Activated B cell treated with CpG ODN at 0.5 μM for 24 hours (primary cell): ENCODE data around the gene REEP6. TPM values are rescaled to one million over a fixed set of nuclear protein-coding genes. Genes with fewer than 3 reads are reported as not detected.

Source experiments
- ATAC-seq: fragments of 200-7000 bp; cut with Tn5 transposase; one replicate; pipeline ENCODE4 v1.10.0; 2021; ENCODE audit warnings: low read depth, mild to moderate bottlenecking, moderate library complexity
- CTCF ChIA-PET: fragments of 350-600 bp; sonication (Branson Sonifier 250); formaldehyde crosslinking; loops from one replicate; lab custom pipeline; 2021; ENCODE audit warnings: antibody characterized with exemption; lab: Charles Lee
- POLR2A ChIA-PET: fragments of 350-600 bp; sonication (Branson Sonifier 250); formaldehyde crosslinking; loops from one replicate; lab custom pipeline; 2021; ENCODE audit warnings: antibody characterized with exemption; lab: Charles Lee
- DNase-seq: peaks from one replicate; pipeline ENCODE4 v3.0.0; 2022
- H3K27ac Mint-ChIP-seq: one replicate; pipeline ENCODE4 v1.8.0; 2020; ENCODE audit warnings: mixed read lengths
- H3K27me3 Mint-ChIP-seq: one replicate; pipeline ENCODE4 v1.8.0; 2021; ENCODE audit warnings: mixed read lengths
- H3K36me3 Mint-ChIP-seq: one replicate; pipeline ENCODE4 v1.8.0; 2021; ENCODE audit warnings: low read depth, mixed read lengths
- H3K4me1 Mint-ChIP-seq: one replicate; pipeline ENCODE4 v1.8.0; 2021; ENCODE audit warnings: mixed read lengths
- H3K4me3 Mint-ChIP-seq: one replicate; pipeline ENCODE4 v1.8.0; 2020; ENCODE audit warnings: mild to moderate bottlenecking, mixed read lengths
- H3K9me3 Mint-ChIP-seq: one replicate; pipeline ENCODE4 v1.8.0; 2020; ENCODE audit warnings: mixed read lengths
- CTCF ChIP-seq: fragments of 200-600 bp; IDR thresholded peaks from one replicate; pipeline ENCODE4 v1.8.0; 2022; ENCODE audit warnings: antibody characterized with exemption, mild to moderate bottlenecking
- intact Hi-C: fragments of 100-400 bp; cut with micrococcal nuclease; formaldehyde crosslinking; loops from one replicate; pipeline ENCODE4 v1.15.1; 2024
- total RNA-seq: library from RNA; stranded (reverse); gene quantifications from 2 replicates; pipeline ENCODE4 v1.2.3, GENCODE V29; 2022

The REEP6 gene
- total RNA-seq, 1 donor from 2014 or later = 1.1 TPM

- CTCF ChIA-PET = no interaction called here
- H3K4me1 Mint-ChIP-seq = peaks cover 17% of the 10 kb centered on the region
- POLR2A ChIA-PET = interaction anchor here (0.7 kb wide), 1 partner anchor 15 kb away, joined by 5 read pairs; no protein-coding TSS in a partner anchor
- ATAC-seq = no peak
- no peak overlapping the region for H3K4me3 Mint-ChIP-seq
- DNase-seq = no peak
- peaks cover 21% of the 10 kb centered on the region for H3K27me3 Mint-ChIP-seq
- H3K9me3 Mint-ChIP-seq = no peaks in the 10 kb centered on the region
- TF ChIP-seq CTCF = no peak
- no peak overlapping the region for H3K27ac Mint-ChIP-seq
- peaks cover 2% of the 10 kb centered on the region for H3K36me3 Mint-ChIP-seq
- intact Hi-C loops = no loop called here
These were observed 33.8 kb upstream of the REEP6 start for GRCh38 chr19:1457031-1457739.

DNA sequence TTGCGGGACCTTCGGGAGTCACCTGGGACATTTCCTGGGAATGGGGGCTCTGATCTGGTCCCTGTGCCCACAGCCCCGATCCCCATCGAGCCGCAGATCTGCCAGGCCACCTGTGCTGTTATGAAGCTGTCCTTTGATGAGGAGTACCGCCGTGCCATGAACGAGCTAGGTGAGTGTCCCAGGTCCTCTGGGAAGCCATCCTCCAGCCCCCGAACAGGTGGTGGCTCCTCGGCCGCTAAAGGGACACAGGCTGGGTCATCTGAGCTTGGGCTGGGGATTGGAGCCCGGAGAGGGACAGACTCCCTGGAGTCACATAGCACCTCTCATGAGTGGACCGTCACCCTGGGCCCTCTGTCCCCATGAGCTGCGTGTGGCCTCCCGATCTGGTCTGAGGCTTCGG, 33.1 kb upstream of the REEP6 start:
- ATAC-seq (no peak), DNase-seq (no peak)
- intact Hi-C loops = no loop called here
- Mint-ChIP-seq H3K4me1 (peaks cover 17% of the 10 kb centered on the region), H3K4me3 (no peak overlapping the region), H3K9me3 (no peaks in the 10 kb centered on the region), H3K27me3 (peaks cover 15% of the 10 kb centered on the region), H3K36me3 (peaks cover 2% of the 10 kb centered on the region), H3K27ac (no peak overlapping the region)
- ChIA-PET POLR2A (interaction anchor here (0.6 to 0.7 kb wide), 2 partner anchors 14 to 15 kb away, joined by 5 to 6 read pairs; no protein-coding TSS in a partner anchor), CTCF (no interaction called here)
- TF ChIP-seq CTCF = no peak

DNA sequence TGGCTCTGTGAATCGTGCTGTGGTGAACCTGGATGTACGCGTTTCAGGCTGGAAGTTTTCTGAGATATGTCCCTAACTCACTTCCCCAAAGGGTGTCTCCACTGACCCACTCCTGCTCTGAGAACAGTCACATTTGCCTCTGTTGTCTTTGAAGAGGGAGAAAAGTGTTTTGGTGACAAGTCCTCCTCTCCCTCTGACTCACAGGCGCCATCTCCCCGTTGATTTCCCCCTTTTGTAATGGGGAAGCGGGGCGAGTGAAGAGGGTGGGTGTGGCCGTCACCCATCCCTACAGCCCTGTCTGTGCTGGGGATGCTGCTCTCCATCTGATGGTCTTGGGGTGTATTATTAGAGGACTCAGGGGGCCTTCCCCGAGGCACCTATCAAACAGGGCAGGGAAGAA, 31.5 kb upstream of the REEP6 start:
- Mint-ChIP-seq H3K9me3 (no peaks in the 10 kb centered on the region), H3K4me3 (no peak overlapping the region), H3K36me3 (peaks cover 2% of the 10 kb centered on the region), H3K27ac (no peak overlapping the region), H3K4me1 (peaks cover 11% of the 10 kb centered on the region), H3K27me3 (peaks cover 11% of the 10 kb centered on the region)
- ChIA-PET POLR2A (no interaction called here), CTCF (no interaction called here)
- DNase-seq = no peak
- intact Hi-C loops = no loop called here
- no peak for TF ChIP-seq CTCF
- no peak for ATAC-seq

- H3K27me3 Mint-ChIP-seq = peaks cover 8% of the 10 kb centered on the region
- intact Hi-C loops = loop anchor here (10.0 kb wide), 1 partner anchor 304 kb away; no protein-coding TSS in a partner anchor
- CTCF ChIA-PET = no interaction called here
- H3K4me1 Mint-ChIP-seq = peaks cover 6% of the 10 kb centered on the region
- no peak overlapping the region for H3K27ac Mint-ChIP-seq
- peaks cover 2% of the 10 kb centered on the region for H3K36me3 Mint-ChIP-seq
- POLR2A ChIA-PET = no interaction called here
- no peak for ATAC-seq
- H3K9me3 Mint-ChIP-seq = no peaks in the 10 kb centered on the region
- no peak for TF ChIP-seq CTCF
- H3K4me3 Mint-ChIP-seq = no peak overlapping the region
- DNase-seq = no peak
These were observed 30.7 kb upstream of the REEP6 start for GRCh38 chr19:1460033-1460995.

DNA sequence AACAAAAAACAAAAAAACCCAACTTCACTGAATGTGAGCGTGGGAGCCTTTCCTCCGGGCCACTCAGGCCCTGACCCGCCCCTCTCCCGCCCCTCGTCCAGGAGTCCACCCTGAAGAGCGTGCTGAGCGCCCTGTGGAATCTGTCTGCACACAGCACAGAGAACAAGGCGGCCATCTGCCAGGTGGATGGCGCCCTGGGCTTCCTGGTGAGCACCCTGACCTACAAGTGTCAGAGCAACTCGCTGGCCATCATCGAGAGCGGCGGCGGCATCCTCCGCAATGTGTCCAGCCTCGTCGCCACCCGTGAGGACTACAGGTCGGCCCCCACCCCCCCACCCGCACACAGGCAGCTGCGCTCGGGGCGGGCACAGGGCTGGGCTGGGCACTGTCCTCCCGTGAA, 29.1 kb upstream of the REEP6 start:
- POLR2A ChIA-PET = interaction anchor here (0.7 kb wide), 1 partner anchor 10 kb away, joined by 10 read pairs; no protein-coding TSS in a partner anchor
- no peak for ATAC-seq
- CTCF ChIA-PET = no interaction called here
- no peak for TF ChIP-seq CTCF
- peaks cover 2% of the 10 kb centered on the region for H3K36me3 Mint-ChIP-seq
- no peaks in the 10 kb centered on the region for H3K9me3 Mint-ChIP-seq
- peaks cover 3% of the 10 kb centered on the region for H3K27me3 Mint-ChIP-seq
- H3K27ac Mint-ChIP-seq = no peak overlapping the region
- DNase-seq = no peak
- intact Hi-C loops = loop anchor here (10.0 kb wide), 1 partner anchor 303 kb away; no protein-coding TSS in a partner anchor
- peaks cover 3% of the 10 kb centered on the region for H3K4me1 Mint-ChIP-seq
- no peak overlapping the region for H3K4me3 Mint-ChIP-seq
